Measurements from ENCODE around the gene WASF2. TPM values are rescaled to one million over a fixed set of nuclear protein-coding genes. Genes with fewer than 3 reads are reported as not detected.
A peak's percentile ranks its signal among the peaks of the same experiment; 100 is the strongest.

The WASF2 gene
- total RNA-seq, 1 experiment from 2014 or later, result 134 TPM

DNA sequence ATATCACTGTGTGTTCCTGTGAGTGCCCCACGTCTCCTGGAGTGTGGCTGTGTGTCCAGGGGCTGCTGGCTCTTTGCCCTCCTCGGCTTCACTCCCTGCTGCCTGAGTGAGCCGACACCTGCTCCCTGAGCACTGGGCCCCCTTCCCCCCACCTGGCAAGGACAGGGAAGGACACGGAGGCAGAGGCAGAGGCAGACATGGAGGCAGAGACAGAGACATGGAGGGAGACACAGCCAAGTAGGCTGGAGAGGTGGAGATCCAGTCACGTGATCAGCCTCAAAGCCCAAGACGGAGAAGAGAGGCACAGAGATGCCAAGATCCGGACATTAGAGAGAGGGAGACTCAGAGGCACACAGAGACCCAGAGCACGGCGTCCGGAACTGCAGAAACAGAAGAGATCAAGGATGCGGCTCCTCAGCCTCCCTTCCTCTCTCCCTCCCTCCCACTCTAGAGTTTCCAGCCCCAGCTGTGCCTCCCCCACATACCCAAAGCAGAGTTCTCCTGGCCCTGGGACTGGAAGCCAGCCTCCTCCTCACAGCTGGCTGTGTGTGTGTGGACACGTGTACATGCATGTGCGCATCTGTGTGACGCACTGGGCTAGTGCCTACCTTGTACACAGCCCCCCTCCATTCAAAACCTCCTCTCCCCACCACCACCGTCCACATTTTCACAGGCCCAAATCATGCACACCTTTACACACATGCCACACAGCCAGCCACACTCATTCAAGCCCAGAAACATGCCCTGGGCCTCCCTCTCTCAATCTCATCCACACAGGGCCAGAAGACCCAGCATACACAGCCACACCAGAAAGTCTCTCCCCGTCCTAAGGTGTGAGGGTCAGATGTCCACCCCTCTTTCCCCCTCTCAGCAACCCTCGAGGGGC, 39.1 kb upstream of the WASF2 start:
- no peak for DNase-seq
- Histone ChIP-seq H3K9me3 (ENCODE audit: insufficient read depth, low read depth) (no peaks in the 10 kb centered on the region), H3K4me2 (peak overlapping the region; percentile 79; the same call in 1 of the 2 replicates), H3K9me2 (ENCODE audit: insufficient read depth) (no peaks in the 10 kb centered on the region), H3F3A (ENCODE audit: insufficient read depth, low read depth) (0 out of 2 replicates have a peak, but pooled peaks cover 11% of the 10 kb centered on the region), H3K36me3 (ENCODE audit: low read depth) (no peaks in the 10 kb centered on the region), H3K27ac (no peak overlapping the region), H2AFZ (no peak overlapping the region), H3K4me3 (no peak overlapping the region), H3K4me1 (replicated peaks; ENCODE audit: insufficient read depth) (no peaks in the 10 kb centered on the region), H3K79me2 (ENCODE audit: low read depth) (no peaks in the 10 kb centered on the region), H4K20me1 (ENCODE audit: insufficient read depth) (no peaks in the 10 kb centered on the region), H3K27me3 (ENCODE audit: insufficient read depth, low read depth) (no peaks in the 10 kb centered on the region)
- ChIA-PET CTCF (no interaction called here), POLR2A (ENCODE audit: unreplicated experiment) (interaction anchor here (0.6 kb wide), 1 partner anchor 29 kb away, joined by 5 read pairs; no protein-coding TSS in a partner anchor)
- BruUV-seq (replicated peaks), result no TSS peak
- intact Hi-C loops (cut with micrococcal nuclease; ENCODE audit: unreplicated experiment), result loop anchor here (5.0 kb wide), 1 partner anchor 37 kb away; the partner anchor contains the start of gene WASF2
- TF ChIP-seq EZH2 (IDR thresholded peaks at IDR 0.05; ENCODE audit: low read depth), result no peak
- TF ChIP-seq, protein P1, sequence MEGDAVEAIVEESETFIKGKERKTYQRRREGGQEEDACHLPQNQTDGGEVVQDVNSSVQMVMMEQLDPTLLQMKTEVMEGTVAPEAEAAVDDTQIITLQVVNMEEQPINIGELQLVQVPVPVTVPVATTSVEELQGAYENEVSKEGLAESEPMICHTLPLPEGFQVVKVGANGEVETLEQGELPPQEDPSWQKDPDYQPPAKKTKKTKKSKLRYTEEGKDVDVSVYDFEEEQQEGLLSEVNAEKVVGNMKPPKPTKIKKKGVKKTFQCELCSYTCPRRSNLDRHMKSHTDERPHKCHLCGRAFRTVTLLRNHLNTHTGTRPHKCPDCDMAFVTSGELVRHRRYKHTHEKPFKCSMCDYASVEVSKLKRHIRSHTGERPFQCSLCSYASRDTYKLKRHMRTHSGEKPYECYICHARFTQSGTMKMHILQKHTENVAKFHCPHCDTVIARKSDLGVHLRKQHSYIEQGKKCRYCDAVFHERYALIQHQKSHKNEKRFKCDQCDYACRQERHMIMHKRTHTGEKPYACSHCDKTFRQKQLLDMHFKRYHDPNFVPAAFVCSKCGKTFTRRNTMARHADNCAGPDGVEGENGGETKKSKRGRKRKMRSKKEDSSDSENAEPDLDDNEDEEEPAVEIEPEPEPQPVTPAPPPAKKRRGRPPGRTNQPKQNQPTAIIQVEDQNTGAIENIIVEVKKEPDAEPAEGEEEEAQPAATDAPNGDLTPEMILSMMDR (conservative IDR thresholded peaks at IDR 0.05), result no peak

- peak; percentile 48 to 82 for DNase-seq
- Histone ChIP-seq H3K36me3 (ENCODE audit: low read depth) (no peaks in the 10 kb centered on the region), H4K20me1 (ENCODE audit: insufficient read depth) (no peaks in the 10 kb centered on the region), H3K4me3 (peak overlapping the region; percentile 49; the same call in 1 of the 2 replicates), H3K9me3 (ENCODE audit: insufficient read depth, low read depth) (no peaks in the 10 kb centered on the region), H3K4me2 (peak overlapping the region; percentile 79), H3K27ac (no peak overlapping the region), H2AFZ (0 out of 2 replicates have a peak overlapping the region, but pooled peaks have one; percentile 39), H3K27me3 (ENCODE audit: insufficient read depth, low read depth) (no peaks in the 10 kb centered on the region), H3K79me2 (ENCODE audit: low read depth) (no peaks in the 10 kb centered on the region), H3F3A (ENCODE audit: insufficient read depth, low read depth) (0 out of 2 replicates have a peak, but pooled peaks cover 11% of the 10 kb centered on the region), H3K4me1 (replicated peaks; ENCODE audit: insufficient read depth) (no peaks in the 10 kb centered on the region), H3K9me2 (ENCODE audit: insufficient read depth) (no peaks in the 10 kb centered on the region)
- ChIA-PET POLR2A (ENCODE audit: unreplicated experiment) (interaction anchor here (0.6 to 0.7 kb wide), 2 partner anchors 26 to 29 kb away, joined by 4 to 5 read pairs; no protein-coding TSS in a partner anchor), CTCF (interaction anchor here (0.7 kb wide), 1 partner anchor 10 kb away, joined by 3 read pairs; no protein-coding TSS in a partner anchor)
- TSS peak; percentile 92 for BruUV-seq (replicated peaks)
- TF ChIP-seq, protein P1 (conservative IDR thresholded peaks at IDR 0.05), result no peak
- no peak for TF ChIP-seq EZH2 (IDR thresholded peaks at IDR 0.05; ENCODE audit: low read depth)
- intact Hi-C loops (cut with micrococcal nuclease; ENCODE audit: unreplicated experiment), result loop anchor here (5.0 kb wide), 1 partner anchor 36 kb away; the partner anchor contains the start of gene WASF2
These were observed 38.2 kb upstream of the WASF2 start for GRCh38 chr1:27527890-27528817.

All from PC-9 (cell line).